Measurements from ENCODE around the gene PRSS33.

PRSS33 gene

DNA sequence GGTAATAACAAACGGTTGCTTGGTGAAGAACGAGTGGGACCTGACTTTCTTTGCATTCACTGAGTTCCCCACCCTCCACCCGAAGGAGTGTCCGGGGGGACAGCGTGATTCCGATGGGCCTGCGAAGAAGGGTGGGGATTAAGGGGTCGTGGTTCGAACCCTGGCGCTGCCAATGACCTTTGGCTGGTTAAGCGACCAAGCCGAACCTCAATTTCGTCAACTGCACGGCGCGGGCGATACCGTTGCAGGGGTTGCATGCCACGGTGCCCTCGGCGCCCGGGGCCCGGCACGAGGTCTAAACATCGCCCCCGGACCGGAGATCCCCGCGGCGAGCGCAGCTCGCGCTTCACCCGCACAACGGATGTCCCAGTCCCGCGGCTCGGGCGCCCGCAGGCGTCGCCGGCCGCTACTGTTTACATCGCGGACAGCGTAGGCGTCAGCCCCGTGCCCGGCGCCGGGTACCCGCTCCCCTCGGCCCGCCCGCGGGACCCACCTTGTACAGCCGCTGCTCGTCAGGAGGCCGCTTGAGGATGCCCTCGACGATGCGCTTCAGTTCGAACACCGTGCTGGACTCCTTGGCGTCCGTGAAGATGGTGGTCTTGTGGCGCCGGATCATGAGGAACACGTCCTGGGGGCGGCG lies 10.7 kb downstream of the PRSS33 start:
- no peak for DNase-seq

DNA sequence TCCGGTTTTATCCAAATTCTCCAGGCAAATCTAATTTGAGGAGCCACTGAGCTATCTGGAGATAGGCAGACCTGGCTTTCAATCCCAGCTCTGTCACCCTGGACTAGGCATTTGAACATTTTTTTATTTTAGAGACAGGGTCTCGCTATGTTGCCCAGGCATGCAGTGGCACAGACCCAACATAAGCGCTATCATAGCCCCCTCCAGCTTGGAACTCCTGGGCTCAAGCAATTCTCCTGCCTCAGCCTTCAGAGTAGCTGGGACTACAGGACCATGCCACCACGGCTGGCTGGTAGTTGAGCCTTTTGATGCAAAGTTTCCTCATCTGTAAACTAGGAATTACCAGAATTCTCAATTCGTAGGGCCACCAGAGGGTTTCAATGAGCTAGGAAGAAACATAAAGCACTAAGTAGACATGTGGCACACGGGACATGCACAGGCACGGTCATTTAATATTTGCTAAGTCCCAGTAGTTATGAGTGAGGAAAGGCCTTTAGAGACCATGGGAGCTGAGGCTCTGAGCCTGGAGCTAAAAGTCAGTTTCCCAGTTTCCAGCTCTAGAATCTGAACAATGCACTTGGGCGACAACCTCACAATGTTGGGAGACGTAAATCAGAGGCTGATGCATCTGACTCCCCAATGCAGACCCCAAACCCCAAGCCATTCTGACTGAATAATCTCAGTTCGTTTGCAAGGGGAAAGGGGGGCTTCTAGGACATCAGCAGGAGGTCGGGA lies 11.4 kb downstream of the PRSS33 start:
- DNase-seq = no peak

DNA sequence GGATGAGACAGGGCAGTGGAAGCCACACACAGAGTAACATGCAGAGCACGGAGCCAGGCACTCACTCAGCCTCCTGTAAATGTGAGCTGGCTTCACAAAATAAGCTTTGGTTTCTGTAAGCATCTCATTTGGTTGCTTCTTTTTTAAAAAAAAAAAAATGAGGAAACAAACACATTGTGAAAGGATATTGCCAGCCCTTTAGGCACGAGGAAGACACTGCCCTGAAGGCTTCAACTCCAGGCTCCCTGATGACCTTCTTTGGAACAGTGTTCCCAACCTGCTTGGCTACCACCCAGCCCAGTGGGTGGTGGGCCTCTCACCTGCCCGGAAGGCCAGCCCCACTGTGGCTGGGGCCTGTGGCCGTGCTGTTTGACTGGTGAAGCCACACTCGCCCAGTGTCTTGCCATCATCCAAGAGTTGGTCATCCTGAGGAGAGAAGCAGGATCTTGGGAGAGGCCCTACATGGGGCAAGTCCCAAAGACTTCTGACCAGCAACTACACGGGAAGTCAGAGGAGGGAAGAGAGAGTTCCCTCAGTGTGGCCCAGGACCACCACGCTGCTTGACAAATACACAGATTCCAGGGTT lies 12.1 kb downstream of the PRSS33 start:
- DNase-seq = no peak

DNA sequence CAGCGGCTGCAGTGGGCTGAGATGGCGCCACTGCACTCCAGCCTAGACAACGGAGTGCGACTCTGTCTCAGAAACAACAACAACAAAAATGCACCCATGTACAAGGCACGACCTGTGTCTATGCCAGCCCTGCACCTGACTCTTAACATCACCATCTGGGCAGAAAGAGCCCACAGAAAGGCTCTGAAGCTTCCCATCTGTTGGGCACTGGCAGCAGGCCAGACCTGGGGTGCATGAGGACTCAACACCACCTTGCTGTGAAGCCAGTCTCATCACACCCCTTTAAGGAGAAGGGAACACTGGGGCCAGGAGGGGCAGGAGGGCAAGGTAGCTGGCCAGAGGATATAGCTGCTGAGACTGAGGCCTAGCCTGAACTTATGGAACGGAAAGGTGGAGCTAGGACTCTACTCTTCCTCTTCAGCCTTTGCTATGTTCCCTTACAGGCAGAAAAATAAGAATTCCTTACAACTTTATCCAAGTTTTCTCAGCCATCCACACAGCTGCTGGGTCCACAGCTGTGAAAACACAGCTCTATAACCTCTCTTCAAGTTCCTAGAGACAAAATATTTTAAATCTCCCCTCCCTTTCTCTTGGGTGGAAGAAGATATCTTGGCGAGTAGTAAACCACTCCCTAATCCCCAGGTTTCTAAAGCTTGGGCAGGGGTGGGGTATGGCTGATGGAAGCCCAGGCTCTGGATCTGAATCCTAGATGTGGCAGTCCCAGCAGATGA lies 13.0 kb downstream of the PRSS33 start:
- no peak for DNase-seq

DNA sequence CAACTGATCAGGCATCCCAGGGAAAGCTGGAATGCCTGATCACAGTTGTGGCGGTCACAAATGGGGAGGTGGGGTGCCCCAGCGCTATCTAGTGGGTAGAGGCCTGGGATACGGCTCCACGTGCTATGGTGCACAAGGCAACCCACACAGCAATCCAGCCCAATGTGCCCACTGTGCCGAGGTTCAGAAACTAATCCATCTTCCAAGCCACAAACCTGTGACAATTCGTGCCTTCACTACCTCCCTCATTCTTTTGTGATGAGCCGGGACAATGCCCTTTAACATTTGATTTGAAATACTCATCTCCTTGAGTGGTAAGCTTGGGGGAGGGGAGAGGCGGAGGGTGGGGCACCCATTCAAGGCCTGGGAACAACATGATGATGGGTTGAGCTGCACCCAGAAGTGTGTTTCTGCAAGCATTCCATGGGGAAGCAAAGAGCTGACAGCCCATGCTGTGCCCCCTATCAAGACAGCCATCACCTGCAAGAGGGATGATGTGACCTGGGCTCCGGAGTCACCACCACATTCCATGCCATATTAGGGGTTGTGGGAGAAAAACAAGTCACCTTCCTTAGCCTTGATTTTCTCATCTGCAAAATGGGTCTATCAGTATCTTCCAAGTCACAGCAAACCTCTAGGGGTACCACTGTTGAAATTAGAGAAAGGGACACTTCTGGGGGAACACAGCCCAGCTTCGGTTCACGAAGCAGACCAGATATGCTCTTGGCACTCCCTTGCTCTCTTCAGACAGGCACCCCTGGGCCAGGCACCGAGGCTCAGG lies 14.0 kb downstream of the PRSS33 start:
- no peak for DNase-seq

DNA sequence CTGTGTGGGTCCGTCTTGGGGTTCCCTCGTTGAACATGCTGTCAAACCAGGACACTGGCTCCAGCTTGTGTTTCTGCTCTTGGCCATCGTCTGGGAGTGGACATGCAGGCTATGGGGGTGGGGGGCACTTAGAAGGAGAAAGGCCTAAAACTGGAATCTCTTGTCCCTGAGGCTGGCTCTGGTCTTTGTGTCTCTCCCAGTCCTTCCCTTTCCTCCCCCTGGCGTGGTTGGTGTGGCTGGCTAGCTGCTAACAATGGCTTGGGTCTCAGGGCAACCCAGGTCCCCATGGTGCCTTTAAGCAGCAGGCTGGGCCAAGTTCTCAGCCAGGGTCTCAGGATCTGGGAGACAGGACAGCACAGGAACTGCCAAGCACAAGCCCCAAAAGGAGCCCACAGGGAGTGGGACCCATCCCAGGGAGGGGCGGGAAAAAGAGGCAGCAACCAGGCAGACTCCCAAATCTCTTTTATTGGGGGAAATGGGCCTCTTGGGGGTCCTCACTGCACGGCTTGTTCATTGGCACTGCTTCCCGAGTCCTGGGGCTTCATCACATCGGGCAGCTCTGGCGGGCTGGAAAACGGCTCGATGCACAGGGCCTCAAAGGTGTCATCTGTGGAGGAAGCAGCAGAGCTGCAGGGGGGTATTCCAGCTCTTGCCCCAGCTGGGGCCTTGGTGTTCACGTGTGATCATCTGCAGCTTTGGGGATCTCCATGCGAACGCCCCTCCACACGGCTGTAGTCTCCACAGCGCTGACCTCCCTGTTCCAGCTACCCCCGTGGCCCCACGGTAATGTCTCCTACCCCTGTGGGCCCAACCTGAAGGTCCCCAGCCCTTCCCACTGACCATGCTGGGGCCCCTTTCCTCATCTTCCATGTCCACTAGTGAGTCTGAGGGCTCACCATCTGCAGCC lies 15.6 kb downstream of the PRSS33 start:
- no peak for DNase-seq

DNA sequence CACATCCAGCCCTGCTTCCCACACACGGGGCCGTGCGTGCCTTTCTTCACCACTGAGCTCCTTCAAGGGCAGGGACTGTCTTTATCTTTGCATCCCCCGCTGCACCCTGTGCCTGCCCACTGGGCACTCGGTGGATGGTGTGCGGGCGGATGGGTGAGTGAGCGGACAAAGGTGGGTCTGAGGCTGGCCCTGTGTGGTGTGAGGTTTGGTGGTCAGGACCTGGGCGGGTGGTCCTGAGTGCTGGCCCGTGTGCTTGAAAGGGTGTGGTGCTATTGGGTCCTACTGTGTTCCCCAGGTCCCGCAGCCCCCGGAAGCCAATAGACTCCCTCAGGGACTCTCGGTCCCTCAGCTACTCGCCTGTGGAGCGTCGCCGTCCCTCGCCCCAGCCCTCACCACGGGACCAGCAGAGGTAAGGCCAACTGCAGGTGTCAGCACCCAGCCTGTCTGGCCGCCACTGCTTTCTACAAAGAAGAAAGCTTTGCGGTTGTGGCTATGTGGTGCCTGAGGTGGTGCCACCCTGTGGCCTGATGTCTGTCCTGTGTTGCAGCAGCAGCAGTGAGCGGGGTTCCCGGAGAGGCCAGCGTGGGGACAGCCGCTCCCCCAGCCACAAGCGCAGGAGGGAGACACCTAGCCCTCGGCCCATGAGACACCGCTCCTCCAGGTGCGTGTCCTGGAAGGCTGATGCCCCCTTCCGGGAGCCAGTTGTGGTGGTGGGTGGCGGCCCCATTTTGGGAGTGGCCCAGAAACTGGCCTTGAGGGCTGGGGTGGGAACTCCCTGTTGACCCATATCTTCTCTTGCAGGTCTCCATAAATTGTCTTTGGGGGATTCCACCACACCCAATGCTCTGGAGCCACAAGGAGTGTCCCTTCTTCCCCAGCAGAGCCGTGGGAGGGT lies 17.1 kb downstream of the PRSS33 start:
- no peak for DNase-seq

DNA sequence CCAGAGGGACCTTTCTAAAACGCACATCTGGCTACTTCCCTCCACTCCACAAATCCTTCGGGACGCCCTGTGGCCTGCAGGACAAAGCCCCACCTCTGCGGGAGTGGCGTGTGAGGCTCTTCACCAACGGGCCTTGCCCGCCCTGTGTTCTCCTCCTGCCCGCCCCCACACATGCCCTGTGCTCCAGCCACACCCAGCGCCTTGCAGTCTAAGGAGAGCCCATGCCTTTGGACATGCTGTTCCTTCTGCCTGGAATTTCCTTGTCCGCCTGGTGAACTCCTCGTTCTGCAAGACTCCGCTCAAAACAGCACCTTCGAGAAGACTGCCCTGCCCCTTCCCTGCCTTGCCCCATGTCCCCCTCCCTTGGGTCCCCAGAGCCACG lies 17.7 kb downstream of the PRSS33 start:
- no peak for DNase-seq

DNA sequence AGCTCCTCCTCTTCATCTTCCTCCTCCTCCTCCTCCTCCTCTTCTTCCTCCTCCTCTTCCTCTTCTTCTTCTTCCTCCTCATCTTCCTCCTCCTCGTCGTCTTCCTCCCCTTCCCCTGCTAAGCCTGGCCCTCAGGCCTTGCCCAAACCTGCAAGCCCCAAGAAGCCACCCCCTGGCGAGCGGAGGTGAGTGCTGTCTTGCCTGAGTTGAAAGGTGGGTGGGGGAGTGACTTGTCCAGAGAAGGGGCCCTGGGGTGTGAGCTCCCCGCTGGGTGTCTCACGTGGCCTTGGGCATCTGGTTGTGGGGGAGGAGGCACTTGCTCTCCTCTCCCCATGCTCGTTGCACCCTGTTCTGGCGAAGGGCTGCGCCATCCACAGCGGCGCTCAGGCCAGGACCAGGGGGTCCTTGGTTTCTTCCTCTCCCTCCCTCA lies 18.2 kb downstream of the PRSS33 start:
- no peak for DNase-seq

DNA sequence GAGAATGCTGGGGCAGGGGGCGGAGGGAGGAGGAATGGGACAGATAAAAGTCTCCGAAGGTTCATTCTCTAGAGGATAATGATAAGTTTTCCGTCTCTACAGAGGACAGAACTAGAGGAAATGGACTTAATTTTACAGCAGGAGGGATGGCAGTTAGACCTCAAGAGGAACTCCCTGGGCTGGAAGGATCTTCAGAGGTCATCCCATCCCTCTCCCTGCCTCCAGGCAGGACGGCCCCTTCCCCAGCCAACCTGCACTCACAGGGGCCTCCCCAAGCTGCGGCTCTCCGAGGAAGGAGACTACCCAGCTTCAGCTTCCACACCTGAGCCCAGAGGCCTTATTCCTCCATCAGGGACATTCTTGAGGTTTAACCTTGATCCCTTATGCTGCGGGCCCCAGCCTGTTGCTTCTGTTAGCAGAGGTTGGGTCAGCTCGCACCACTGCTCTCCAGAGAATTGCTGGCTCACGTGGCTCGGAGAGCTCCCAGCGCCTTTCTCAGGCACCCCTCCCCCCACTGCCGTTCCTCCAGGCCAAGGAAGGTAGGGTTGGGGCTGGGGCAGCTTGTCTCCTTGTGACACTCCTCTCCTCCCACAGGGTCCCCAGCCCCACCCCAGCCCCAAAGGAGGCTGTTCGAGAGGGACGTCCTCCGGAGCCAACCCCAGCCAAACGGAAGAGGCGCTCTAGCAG lies 18.8 kb downstream of the PRSS33 start:
- DNase-seq = no peak

DNA sequence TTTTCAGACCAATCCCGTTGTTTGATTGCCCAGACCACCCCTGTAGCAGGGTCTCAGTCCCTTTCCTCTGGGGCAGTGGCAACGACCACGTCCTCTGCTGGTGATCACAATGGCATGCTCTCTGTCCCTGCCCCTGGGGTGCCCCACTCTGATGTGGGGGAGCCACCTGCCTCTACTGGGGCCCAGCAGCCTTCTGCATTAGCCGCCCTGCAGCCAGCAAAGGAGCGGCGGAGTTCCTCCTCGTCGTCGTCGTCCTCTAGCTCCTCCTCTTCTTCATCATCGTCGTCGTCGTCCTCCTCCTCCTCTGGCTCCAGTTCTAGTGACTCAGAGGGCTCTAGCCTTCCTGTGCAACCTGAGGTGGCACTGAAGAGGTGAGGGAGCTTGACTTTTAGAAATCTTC lies 19.5 kb downstream of the PRSS33 start:
- DNase-seq = no peak

DNA sequence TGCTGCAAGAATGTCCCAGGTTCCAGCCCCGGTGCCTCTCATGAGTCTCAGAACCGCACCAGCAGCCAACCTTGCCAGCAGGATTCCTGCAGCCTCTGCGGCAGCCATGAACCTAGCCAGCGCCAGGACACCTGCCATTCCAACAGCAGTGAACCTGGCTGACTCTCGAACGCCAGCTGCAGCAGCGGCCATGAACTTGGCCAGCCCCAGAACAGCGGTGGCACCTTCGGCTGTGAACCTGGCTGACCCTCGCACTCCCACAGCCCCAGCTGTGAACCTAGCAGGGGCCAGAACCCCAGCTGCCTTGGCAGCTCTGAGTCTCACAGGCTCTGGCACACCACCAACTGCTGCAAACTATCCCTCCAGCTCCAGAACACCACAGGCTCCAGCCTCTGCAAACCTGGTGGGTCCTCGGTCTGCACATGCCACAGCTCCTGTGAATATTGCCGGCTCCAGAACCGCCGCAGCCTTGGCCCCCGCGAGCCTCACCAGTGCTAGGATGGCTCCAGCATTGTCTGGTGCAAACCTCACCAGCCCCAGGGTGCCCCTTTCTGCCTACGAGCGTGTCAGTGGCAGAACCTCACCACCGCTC lies 20.1 kb downstream of the PRSS33 start:
- DNase-seq = no peak

DNA sequence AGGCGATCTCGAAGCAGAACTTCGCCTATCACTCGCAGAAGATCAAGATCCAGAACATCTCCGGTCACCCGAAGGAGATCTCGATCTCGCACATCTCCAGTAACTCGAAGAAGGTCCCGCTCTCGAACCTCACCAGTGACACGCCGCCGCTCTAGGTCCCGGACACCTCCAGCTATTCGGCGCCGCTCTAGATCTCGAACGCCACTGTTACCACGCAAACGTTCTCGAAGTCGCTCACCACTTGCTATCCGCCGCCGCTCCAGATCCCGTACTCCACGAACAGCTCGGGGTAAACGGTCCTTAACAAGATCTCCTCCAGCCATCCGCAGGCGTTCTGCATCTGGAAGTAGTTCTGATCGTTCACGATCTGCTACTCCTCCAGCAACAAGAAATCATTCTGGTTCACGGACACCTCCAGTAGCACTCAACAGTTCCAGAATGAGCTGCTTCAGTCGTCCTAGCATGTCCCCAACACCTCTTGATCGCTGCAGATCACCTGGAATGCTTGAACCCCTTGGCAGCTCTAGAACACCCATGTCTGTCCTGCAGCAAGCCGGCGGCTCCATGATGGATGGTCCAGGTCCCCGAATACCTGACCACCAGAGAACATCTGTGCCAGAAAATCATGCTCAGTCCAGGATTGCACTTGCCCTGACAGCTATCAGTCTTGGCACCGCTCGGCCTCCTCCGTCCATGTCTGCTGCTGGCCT lies 20.8 kb downstream of the PRSS33 start:
- DNase-seq = no peak

DNA sequence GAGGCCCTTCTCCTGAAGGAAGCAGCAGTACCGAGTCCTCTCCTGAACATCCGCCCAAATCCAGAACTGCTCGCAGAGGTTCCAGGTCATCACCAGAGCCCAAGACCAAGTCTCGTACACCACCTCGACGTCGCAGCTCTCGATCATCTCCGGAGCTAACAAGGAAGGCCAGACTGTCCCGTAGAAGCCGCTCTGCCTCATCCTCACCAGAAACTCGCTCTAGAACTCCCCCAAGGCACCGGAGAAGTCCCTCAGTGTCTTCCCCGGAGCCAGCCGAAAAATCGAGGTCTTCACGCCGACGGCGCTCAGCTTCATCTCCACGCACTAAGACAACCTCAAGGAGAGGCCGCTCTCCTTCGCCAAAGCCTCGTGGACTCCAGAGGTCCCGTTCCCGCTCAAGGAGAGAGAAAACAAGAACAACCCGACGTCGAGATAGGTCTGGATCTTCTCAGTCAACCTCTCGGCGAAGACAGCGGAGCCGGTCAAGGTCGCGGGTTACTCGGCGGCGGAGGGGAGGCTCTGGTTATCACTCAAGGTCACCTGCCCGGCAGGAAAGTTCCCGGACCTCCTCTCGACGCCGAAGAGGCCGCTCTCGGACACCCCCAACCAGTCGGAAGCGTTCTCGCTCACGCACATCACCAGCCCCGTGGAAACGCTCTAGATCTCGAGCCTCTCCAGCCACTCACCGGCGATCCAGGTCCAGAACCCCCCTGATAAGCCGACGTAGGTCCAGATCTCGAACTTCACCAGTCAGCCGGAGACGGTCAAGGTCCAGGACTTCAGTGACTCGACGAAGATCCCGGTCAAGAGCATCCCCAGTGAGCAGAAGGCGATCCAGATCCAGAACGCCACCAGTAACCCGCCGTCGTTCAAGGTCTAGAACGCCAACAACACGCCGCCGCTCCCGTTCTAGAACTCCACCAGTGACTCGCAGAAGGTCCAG lies 21.6 kb downstream of the PRSS33 start:
- no peak for DNase-seq

DNA sequence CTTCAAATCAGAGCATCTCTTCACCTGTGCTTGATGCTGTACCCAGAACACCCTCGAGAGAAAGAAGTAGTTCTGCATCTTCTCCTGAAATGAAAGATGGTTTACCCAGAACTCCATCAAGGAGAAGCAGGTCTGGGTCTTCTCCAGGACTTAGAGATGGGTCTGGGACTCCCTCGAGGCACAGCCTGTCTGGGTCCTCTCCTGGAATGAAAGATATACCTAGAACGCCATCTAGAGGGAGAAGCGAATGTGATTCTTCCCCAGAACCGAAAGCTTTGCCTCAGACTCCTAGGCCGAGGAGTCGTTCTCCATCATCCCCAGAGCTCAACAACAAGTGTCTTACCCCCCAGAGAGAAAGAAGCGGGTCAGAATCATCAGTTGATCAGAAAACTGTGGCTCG lies 22.6 kb downstream of the PRSS33 start:
- no peak for DNase-seq

DNA sequence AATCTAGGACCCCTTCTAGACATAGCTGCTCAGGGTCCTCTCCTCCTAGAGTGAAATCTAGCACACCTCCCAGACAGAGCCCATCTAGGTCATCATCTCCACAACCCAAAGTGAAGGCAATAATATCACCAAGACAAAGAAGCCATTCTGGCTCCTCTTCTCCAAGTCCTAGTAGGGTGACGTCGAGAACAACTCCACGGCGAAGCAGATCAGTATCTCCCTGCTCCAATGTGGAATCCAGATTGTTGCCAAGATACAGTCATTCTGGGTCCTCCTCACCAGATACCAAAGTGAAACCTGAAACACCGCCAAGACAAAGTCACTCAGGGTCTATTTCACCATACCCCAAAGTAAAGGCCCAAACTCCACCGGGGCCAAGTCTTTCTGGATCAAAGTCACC lies 24.2 kb downstream of the PRSS33 start:
- no peak for DNase-seq

DNA sequence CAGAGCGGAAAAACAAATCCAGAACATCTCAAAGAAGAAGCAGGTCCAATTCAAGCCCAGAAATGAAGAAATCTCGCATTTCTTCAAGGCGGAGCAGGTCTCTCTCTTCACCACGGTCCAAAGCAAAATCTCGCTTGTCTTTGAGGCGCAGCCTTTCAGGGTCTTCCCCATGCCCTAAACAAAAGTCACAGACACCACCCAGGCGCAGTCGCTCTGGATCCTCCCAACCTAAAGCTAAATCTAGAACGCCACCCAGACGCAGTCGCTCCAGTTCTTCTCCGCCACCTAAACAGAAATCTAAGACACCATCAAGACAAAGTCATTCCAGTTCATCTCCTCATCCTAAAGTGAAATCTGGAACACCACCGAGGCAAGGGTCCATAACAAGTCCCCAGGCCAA lies 24.6 kb downstream of the PRSS33 start:
- no peak for DNase-seq
